Mucosa of rectum (tissue), 2 donors: ENCODE results near the gene TTPAL.

ENCODE experiments used
- H3K27ac ChIP-seq, 2 donors: one replicate each; pipeline ENCODE4 v1.7.0; 2013; ENCODE audit warnings: inconsistent platforms in 2 of 2, low read depth in 2 of 2, low read length in 2 of 2
- H3K27me3 ChIP-seq, 2 donors: one replicate each; pipeline ENCODE4 v1.7.0; 2013; ENCODE audit warnings: low read length in 2 of 2; ENCODE audit not compliant: control insufficient read depth in 2 of 2, insufficient read depth in 2 of 2
- H3K36me3 ChIP-seq, 2 donors: one replicate each; pipeline ENCODE4 v1.7.0; 2013; ENCODE audit warnings: low read length in 2 of 2; ENCODE audit not compliant: control insufficient read depth in 2 of 2, insufficient read depth in 2 of 2
- H3K4me1 ChIP-seq, 2 donors: one replicate each; pipeline ENCODE4 v1.7.0; 2013; ENCODE audit warnings: low read length in 2 of 2, mild to moderate bottlenecking in 1 of 2; ENCODE audit not compliant: control insufficient read depth in 2 of 2, insufficient read depth in 2 of 2
- H3K4me3 ChIP-seq, 2 donors: one replicate each; pipeline ENCODE4 v1.7.0; 2013; ENCODE audit warnings: low read length in 2 of 2
- H3K9ac ChIP-seq, 2 donors: one replicate each; pipeline ENCODE4 v1.7.0; 2013; ENCODE audit warnings: low read length in 2 of 2, low read depth in 1 of 2, mild to moderate bottlenecking in 1 of 2
- H3K9me3 ChIP-seq, 2 donors: one replicate each; pipeline ENCODE4 v1.7.0; 2013; ENCODE audit warnings: low read length in 2 of 2; ENCODE audit not compliant: control insufficient read depth in 2 of 2
- donor health status: healthy.
- donor health status: Normal muscosa, but diverticular disease.

Gene TTPAL

DNA sequence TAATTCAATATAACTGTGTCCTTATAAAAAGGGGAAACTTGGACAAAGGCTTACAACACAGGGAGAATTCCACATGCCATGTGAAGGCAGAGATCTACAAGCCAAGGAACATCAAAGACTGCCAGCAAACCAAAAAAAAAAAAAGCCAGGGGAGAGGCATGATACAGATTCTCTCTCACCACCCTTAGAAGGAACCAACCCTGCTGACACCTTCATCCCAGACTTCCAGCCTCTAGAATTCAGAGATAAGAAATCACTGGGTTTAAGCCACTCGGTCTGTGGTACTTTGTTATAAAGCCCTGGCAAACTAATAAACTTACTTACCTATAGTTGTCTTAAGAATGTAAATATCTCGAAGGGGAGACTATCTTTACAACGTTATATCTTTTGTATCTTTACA lies 41.8 kb downstream of the TTPAL start:
- no peak overlapping the region for H3K27ac ChIP-seq
- H3K36me3 ChIP-seq: peaks cover 7 to 16% of the 10 kb centered on the region in 2 donors

DNA sequence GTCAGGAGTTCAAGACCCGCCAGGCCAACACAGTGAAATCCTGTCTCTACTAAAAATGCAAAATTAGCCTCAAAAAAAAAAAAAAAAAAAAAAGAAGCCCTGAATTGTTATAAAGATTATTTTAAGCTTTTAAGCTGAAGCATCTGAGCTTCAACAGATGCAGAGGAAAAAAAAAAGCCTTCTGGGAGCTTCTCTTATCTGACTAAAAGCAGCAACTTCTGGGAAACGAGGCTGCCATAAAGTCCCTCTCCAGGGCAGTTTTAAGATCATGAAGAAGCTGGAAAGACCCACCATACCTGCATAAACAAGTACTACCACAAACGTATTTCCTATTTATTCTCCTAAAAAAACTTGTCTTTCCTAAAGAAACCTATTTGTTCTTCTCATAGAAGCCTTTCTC lies 42.6 kb downstream of the TTPAL start:
- no peak overlapping the region for H3K27ac ChIP-seq
- H3K4me1 ChIP-seq: peaks cover 18 to 23% of the 10 kb centered on the region in 2 donors
- H3K4me3 ChIP-seq: no peak overlapping the region
- no peaks in the 10 kb centered on the region for H3K27me3 ChIP-seq
- H3K36me3 ChIP-seq: peaks cover 2 to 12% of the 10 kb centered on the region in 2 donors
- no peaks in the 10 kb centered on the region for H3K9me3 ChIP-seq
- H3K9ac ChIP-seq: no peak overlapping the region

More for the DNA sequence above, 41.8 kb downstream of the TTPAL start:
- Histone ChIP-seq H3K9ac (no peak overlapping the region), H3K4me3 (no peak overlapping the region), H3K4me1 (peaks cover 18 to 23% of the 10 kb centered on the region in 2 donors), H3K27me3 (no peaks in the 10 kb centered on the region), H3K9me3 (no peaks in the 10 kb centered on the region)

DNA sequence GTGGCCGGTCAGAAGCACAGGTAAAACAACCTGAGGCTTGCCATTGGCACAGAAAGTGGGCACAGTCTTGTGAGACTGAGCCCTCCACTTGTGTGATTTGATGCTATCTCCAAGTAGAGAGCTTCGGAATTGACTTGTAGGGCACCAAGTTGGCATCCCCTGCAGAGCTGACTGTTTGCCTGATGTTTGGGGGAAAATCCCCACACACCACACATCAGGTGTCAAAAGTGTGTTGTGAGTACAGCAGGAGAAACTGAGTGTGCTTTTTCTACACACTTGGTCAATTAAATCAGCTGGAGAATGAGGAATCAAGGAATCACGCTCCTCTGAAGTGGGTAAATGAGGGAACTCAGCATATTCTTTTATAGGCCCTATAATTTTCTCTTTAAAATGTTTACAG lies 45.2 kb downstream of the TTPAL start:
- H3K27me3 ChIP-seq: no peaks in the 10 kb centered on the region
- H3K9ac ChIP-seq: peak overlapping the region; percentile 99 to 100
- H3K4me1 ChIP-seq: peaks cover 18 to 23% of the 10 kb centered on the region in 2 donors
- H3K4me3 ChIP-seq: peak overlapping the region; percentile 98 to 100
- H3K9me3 ChIP-seq: no peaks in the 10 kb centered on the region
- peaks cover 0 to 5% of the 10 kb centered on the region in 2 donors for H3K36me3 ChIP-seq
- peak overlapping the region; percentile 99 to 100 for H3K27ac ChIP-seq

DNA sequence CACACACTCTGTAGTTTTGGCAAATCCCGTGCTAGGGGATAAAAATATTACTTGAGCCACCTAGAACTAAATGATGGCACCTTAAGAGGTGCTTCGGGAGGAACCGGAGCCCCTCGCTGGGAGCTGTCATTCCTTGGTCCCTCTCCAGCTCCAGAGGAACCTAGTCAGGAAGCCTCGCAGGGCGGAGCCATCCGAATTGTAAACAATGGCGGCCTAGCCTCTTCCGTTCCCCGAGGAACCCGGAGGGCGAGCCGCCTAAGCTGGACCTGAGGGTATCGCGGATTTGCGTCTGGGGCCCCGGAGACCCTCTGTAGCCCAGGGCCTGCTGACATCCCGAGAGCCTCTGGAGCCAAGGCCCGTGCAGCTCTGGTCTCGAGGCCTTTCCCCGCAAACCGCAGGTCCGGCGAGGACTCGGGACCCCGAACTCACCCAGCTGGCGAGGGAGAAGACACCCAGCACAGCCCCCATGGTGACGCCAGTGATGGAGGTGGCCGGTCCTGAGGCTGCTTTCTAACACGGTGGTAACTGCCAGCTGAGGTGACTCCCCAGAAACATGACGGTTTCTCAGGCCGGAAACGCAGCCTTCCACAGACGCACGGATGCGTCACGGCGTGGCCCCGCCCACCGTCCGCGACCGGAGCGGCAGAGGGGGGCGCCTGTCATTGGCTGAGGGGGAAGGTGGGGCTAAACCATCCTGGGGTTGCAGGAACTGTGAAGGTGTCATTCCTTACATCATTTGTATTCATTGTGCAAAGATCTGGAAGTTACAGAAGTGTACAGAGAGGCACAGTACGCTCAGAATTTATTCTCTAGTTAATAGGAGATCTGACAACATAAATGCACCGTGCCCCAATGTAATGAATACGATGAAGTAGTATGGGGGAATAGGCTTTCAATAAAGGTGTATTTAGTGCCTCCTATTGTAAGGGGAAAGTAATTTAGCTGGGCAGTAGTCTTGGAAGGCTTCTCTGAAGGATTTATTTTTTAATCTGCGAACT lies 46.1 kb downstream of the TTPAL start, which contains the start of gene SERINC3:
Gene SERINC3 (minus strand): TSS at position 587 of the 998 bp plus-strand sequence. CDS start 119 bp downstream, at position 468.
- Histone ChIP-seq H3K36me3 (peaks cover 0 to 5% of the 10 kb centered on the region in 2 donors), H3K4me1 (peaks cover 15 to 23% of the 10 kb centered on the region in 2 donors), H3K9me3 (no peaks in the 10 kb centered on the region), H3K27me3 (no peaks in the 10 kb centered on the region), H3K4me3 (peak within 1 kb of the TSS; percentile 98 to 100), H3K9ac (peak within 1 kb of the TSS; percentile 99 to 100), H3K27ac (peak within 1 kb of the TSS; percentile 99 to 100)

DNA sequence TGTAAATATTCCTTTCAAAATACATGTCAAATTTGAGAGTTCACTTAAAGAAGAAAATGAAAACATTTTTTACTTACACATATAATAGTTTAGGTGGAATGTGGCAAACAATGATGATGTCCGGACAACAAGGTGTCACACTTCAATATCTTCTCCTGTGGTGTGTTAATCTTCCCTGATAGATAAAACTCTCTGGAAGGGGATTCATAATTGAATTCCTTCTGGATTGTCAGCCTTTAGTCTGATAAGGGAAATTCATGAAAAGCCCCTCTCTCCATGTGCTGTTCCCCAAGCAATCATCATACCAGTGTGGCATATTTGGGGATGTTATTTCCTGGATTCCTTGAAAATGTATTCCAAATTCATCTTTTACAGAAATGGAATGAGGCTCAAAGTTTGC lies 47.2 kb downstream of the TTPAL start:
- H3K9me3 ChIP-seq: no peaks in the 10 kb centered on the region
- H3K4me1 ChIP-seq: peaks cover 12 to 18% of the 10 kb centered on the region in 2 donors
- no peak overlapping the region for H3K27ac ChIP-seq
- H3K9ac ChIP-seq: peak overlapping the region in 1 of 2 donors; percentile 100
- H3K4me3 ChIP-seq: no peak overlapping the region
- no peaks in the 10 kb centered on the region for H3K36me3 ChIP-seq
- no peaks in the 10 kb centered on the region for H3K27me3 ChIP-seq

DNA sequence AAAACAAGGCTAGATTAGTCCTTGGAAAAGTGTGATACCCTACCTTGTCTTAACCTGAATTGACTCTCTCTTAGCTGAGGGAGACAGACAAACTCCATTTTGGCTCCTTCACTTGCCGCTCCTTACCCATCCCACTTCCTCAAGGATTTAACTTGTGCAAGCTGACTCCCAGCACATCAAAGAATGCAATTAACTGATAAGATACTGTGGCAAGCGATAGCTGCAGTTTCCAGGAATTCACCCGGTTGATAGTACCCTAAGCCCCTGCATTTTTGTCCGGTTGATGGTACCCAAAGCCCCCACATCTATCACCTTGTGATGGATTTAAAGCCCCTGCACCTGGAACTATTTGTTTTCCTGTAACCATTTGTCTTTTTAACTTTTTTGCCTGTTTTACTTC lies 48.1 kb downstream of the TTPAL start:
- H3K9me3 ChIP-seq: no peaks in the 10 kb centered on the region
- peaks cover 12 to 18% of the 10 kb centered on the region in 2 donors for H3K4me1 ChIP-seq
- H3K9ac ChIP-seq: no peak overlapping the region
- no peaks in the 10 kb centered on the region for H3K27me3 ChIP-seq
- no peak overlapping the region for H3K27ac ChIP-seq
- no peaks in the 10 kb centered on the region for H3K36me3 ChIP-seq
- H3K4me3 ChIP-seq: no peak overlapping the region

DNA sequence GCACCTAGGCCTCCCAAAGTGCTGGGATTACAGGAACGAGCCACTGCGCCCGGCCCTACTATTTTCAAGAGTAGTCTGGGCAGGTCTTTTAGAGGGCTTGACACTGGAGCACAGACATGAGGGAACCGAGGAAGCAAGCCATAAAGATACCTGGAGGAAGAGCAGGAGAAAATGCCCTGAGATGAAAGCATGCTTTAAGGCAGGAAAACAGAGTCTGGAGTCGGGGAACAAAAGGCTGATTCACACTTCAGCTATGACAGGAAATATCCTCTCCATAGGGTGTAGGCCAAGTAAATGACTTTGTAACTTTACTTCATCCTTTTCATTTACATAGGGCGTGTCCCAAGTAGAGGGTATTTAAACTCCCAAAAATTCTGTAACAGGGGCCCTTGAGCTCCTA lies 50.5 kb downstream of the TTPAL start:
- H3K27ac ChIP-seq: no peak overlapping the region
- H3K4me1 ChIP-seq: peaks cover 1 to 5% of the 10 kb centered on the region in 2 donors
- no peak overlapping the region for H3K4me3 ChIP-seq
- H3K9me3 ChIP-seq: no peaks in the 10 kb centered on the region
- H3K27me3 ChIP-seq: no peaks in the 10 kb centered on the region
- H3K36me3 ChIP-seq: no peaks in the 10 kb centered on the region
- no peak overlapping the region for H3K9ac ChIP-seq

DNA sequence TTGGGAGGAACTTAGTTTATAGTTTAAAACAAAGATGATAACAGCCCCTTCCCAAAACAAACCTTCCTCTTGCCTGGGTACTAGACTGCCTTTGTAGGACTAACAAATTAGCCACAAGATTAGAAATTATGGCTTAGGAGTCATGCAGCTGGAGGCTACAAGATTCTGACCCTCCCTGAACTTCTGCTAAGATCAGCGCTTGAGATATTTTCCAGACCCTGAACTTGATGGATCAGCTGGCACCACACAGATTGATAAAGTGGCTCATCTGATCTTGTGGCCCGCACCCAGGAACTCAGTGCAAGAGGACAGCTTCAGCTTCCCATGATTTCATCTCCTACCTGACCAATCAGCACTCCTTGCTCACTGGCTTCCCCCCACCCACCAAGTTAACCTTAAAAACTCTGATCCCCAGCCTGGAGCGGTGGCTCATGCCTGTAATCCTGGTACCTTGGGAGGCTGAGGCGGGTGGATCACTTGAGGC lies 52.1 kb downstream of the TTPAL start:
- H3K9me3 ChIP-seq: no peaks in the 10 kb centered on the region
- H3K4me1 ChIP-seq: peaks cover 11 to 14% of the 10 kb centered on the region in 2 donors
- H3K9ac ChIP-seq: no peak overlapping the region
- no peaks in the 10 kb centered on the region for H3K36me3 ChIP-seq
- H3K4me3 ChIP-seq: no peak overlapping the region
- H3K27me3 ChIP-seq: no peaks in the 10 kb centered on the region
- no peak overlapping the region for H3K27ac ChIP-seq

DNA sequence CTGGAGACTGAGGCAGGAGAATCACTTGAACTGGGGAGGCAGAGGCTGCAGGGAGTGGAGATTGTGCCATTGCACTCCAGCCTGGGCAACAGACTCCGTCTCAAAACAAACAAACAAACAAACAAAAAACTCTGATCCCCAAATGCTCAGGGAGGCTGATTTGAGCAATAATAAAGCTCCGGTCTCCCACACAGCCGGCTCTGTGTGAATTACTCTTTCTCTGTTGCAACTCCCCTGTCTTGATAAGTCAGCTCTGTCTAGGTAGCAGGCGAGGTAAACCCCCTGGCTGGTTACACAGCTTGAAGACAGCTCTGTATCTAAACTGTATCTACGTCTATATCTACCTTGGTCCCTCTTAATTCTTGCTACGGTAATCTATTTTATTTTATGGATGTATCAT lies 52.6 kb downstream of the TTPAL start:
- Histone ChIP-seq H3K9me3 (no peaks in the 10 kb centered on the region), H3K4me1 (peaks cover 11 to 16% of the 10 kb centered on the region in 2 donors), H3K9ac (no peak overlapping the region), H3K4me3 (no peak overlapping the region), H3K36me3 (no peaks in the 10 kb centered on the region), H3K27ac (no peak overlapping the region), H3K27me3 (no peaks in the 10 kb centered on the region)
